GM21576 (cell line): ENCODE results near the gene GRIK4.
"Not testable (repeated sequence)": the region's sequence is repeated elsewhere in the genome, so short reads cannot be mapped to it uniquely, and the experiment has no call there.

ENCODE experiments used
- ATAC-seq: cut with Tn5 transposase; IDR thresholded peaks from one replicate; pipeline ENCODE4 v1.9.1; 2021; ENCODE audit warnings: mild to moderate bottlenecking, moderate library complexity; ENCODE audit not compliant: unreplicated experiment

Gene GRIK4

DNA sequence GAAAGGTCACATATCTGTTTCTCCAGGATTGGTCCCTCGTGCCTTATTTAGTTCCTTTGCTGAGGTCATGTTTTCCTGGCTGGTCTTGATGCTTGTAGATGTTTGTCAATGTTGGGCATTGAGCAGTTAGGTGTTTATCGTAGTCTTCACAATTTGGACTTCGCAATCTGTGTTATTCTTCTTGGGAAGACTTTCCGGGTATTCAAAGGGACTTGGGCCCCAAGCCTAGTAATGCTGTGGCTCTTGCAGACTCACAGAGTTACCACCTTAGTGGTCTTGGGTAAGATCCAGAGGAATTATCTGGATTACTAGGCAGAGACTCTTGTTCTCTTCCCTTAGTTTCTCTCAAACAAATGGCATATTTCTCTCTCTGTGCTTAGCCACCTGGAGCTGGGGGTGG is 223.5 kb downstream of the GRIK4 start:
- no peak for ATAC-seq

DNA sequence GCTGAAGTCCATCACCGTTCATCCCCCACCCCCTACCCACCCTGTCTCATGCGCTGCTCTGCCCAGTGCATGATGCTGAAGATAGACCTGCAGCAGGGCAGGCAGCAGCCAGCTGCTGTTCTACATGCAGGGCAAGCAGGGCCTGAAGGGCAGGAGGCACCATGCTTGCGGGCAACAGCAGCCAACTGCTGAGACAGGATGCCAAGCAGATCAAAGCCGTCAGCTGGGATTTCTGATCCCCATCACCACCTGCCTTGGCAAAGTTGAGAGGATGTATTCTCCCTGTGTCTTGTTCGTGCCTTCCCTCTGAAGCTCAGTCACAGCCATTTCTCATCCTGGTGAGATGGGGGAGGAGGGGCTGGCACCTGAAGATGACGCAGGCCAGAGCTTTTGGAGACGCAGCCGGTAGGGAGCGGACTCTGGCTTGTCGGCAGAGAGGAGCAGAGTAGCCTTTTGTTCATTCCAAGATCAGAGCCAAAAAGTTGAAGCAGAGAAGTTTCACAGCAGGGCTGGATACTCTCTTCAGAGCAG is 227.0 kb downstream of the GRIK4 start:
- ATAC-seq: no peak

DNA sequence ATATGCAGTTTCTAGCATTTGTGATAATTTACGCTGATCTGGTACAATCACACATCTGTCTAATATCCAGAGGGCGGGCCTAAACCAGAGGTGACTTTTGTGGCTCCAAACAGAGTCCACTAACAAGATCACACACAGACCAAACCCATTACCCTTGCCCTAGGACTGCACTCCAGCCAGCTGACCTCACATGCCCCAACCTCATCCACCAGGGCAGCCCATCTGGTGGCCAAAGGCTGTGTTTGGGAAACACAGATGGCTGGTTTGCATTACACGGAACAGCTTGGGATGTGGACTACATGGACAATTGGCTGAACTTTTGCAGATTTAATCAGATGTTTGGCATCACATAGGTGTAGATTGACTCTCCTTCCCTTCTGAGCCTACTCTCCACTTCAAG is 228.2 kb downstream of the GRIK4 start:
- no peak for ATAC-seq

DNA sequence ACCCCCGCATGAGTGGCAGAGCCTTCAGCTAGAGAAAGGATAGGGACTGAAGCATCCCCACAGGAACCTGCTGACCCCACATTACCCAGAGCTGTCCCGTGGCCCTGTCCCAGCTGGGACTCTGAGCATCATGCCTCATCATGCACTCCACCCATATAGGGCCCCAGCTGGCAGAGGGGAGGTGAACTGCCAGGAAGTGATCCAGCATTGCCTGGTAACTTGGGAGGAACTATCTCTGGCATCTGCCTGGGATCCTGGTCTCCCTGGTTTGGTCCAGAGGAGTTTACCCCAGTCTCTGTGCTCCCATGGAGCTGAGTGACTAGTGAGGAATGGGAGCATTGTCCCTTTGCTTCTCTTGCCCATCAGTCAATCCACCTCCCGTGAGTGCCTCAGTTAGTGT is 228.8 kb downstream of the GRIK4 start:
- ATAC-seq: no peak

DNA sequence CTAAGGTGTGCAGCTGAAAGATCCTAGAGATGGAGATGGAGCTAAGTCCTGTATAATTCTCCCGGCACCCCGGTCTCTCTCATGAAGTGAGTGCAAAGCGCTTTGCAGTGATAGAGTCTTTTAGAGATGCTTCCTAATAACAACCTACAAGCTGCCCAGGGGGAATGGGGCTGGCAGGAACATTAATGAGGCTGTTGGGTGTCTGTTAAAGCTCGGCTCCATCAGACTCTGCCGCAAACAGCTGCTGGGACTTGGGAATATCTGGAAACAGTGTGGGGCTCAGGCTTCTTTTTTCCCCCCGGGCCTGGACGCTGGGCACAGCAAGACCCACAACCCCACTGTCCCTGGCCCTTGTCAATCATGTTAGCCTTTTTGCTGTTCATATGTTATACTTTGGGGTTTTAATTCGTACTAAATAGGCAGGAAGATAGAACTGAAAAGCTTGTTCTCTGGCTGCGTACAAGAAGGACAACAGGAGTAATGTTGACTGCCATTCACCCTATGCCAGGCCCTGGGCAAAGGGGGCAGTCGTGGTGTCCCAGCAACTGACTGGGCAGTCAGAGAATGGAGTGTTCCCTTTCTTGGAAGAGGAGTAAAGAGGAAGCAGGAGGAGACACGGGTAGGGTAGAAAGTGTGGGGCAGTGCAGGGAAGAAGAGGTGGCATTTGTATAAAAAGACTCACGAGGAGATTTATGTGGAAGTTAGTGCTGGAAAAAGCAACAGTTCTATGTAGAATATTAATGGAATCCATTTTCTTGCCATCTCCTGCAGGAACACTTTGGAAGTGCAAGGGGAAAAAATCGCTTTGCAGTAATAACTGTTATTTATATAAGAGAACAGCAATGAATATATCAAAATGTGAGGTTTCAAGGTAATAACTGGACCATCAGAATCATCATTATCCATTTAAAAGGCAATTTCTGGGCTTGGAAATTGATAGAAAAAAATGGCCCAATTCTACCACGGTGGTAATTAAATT is 232.8 kb downstream of the GRIK4 start:
- ATAC-seq: no peak

DNA sequence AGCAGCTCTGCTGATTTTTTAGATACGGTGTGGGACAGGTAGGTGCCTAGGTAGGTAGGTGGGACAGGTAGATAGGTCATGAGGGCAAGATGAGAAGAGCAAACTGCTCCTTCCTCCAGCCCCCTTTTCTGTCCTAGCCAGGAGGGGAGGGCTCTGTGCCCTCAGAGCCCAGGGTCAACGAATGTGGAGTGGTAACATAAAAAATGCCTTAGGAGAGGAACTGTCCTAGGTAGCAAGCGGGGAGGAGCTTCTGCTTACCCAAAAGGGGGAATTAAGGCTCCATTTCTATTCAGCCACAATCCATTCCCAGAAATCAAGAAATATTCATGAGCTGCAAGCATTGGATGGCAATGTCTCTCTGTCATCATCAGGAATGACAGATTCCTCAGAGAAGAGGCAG is 234.8 kb downstream of the GRIK4 start:
- no peak for ATAC-seq

DNA sequence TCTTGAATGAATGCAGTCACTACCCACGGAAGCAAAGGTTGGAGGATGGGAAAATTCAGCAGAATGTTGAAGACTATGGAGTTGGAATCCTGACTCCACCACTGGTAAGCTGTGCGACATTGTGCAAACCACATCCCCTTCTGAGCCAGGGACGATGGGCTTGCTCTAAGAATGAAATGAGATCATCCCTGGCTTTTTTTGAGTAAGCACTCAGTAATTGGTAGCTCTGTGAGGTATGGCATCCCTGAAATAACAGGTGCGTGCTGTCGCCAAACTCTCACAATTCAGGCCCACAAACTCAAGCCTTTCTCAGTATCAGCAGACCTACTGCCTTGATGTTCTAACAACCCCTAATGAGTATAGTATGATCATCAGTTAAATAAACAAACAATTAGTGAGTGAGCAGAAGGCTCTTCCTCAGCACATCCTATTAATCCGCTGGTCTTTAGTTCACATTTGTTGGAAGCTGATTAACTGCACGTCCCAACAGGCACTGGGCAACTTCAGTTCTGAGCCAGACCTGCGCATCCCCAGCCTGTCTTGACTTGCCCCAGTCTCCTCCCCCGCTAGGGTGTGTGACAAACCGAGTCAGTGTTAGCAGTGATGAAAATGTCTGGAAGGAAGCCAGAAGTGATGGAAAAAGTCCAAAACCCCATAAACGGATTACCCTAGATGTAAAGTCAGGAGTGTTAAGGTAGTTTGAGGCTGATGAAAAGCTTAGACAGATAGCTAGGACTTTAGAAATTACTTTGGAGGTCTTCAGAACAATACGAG is 235.5 kb downstream of the GRIK4 start:
- no peak for ATAC-seq

DNA sequence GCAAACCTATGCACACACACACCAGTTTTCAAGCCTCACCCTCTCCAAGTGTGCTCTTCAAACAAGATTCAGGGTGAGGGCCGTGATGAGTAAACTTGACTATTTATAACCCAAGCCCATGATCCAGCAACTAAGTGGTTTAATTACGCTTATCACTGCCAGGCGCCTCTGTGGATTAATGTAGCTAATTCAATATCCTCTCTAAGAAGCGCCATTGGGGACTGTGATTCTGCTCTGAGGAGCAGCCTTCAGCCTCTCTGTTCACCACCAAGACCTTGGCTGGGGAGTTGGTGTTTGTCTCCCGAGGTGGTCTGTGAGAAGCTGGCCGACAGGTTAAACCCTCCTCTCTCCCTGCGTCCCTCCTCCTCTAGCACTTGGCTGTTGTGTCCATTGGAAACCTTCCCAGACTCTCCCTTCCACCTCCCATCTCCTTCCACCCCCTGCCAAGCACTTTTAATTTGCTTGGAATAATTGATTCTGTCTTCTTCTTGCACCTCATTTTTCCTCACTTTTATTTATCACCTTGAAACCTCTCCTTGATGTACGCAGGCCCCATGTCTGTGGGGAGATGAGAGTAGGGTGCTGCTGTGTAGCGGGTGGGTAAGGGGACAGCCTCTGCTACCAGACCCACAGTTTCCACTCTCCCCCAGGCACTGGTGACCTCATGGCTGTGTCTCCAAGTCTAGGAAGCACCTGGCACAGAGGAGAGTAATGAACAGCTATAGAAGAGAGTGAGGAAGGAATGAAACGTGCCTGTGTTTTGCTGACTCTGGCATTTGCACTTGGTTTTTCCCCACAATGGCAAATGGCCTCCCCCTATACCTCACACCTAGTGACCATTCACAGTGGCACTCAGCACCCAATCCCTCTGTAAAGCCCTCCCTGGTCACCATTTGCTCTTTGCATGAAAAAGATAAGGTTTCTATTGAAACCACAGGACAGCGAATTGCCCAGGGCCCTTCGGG is 236.6 kb downstream of the GRIK4 start:
- ATAC-seq: no peak

DNA sequence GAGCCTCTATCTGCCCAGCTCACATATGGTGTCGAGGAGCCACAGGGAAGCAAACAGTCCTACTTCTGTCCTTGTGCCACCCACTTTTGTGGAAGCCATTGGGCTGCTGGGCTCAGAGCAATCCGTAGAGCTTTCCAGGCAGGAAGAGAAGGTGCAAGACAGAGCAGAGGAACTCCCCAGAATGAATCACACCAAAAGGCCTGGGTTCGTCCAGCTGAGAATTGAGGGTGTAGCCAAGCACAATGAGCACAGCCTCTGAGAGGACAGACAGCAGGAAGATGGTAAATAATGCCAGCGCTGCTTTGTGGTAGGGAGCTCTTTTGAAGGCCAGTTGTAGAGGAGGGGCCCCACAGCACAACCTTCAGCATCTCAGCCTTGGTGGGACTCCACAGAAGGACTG is 237.8 kb downstream of the GRIK4 start:
- no peak for ATAC-seq

DNA sequence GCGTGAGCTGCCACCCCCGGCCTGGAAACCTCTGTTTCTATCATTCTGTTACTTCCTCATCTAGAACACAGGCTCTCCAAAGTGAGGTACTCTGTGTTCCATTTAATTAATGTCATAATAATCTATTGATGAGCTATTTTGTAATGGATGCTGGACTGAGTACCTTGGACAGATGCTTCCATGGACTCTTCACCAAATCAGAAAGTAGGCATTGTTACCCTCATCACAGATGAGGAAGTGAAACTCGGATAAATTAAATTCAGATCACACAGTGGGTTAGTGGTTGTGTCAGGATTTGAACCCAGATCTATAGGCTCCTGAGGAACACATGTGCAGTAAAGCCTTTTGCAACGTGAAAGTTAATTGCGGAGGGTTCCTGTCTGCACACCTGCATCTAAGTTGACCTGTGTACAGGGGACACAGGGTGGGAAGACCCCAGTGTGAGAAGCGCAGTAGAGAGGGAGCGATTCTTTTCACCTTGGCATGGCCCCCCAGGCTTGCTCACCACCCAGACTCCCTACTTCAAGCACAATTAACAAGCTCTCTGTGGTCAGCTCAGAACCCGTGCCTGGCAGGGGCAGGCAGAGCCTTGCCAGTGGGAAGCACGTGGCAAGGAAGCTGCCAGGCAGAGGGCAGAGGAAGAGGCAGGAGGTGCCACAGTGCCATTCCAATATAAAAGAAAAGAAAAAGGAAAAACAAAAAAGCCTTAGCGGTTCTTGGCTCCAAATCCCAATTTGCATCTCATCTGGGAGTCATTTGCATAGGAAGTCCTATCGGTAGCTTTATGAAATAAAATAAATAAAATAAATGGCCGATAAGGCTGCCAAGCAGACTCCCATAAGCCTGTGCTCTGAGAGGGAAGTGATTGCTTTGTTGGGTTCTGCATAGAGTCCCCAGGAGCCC is 239.3 kb downstream of the GRIK4 start:
- no peak for ATAC-seq

DNA sequence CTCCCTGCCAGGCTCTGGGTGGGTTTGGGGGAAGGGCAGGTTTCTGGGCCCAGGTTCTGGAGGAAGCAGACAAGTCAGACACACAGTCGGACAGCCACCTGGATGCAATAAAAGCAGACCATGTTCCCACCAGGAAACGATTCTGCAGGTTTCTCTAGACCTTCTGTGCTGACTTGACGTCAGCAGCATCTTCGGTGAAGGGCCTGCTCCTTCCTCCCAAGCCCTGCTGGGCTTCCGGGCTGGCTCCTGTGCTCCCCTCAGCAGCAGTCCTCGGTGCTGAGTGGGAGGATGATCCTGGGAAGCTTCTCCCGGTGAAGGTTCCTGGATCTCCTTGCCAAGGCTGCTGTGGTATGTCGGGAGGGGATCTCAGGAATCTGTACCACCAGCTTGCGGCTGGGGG is 240.0 kb downstream of the GRIK4 start:
- no peak for ATAC-seq

DNA sequence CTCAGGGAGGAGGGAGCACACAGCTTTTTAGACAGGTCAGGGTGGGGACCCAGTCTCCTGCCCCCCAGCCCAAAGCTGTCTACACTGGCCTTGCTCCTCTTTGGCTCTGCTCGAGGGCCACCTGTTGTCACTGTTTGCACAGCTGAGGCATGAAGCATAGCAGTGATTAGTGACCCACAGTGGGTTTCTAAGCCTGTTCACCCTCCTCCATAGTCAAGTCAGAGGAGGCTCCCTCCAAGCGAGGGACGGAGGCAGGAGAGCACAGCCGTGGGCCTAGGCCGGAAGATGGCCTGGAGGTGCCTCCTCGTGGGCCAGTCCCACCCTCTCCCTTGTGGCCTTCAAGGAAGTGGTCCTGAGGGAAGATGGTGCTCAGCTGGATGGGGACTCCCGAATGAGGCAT is 241.1 kb downstream of the GRIK4 start:
- no peak for ATAC-seq

DNA sequence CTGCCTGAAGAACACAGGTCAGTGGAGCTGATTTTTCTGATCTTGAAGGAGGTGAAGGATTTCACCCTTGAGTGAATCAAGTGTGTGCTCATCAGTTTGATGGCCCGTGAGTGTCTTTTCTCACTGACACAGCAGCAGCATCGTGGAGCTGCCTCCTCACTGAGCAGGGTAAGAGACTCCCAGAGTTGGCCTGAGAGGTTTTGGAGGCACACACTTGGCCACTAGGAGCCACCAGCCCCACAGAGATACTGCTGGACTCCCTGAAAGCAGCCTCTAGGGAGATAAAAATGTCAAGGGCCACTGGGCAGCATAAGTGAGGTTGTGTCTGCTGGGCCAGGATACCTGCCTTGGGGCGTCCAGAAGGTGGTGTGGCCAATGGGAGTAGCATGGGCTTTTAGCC is 245.4 kb downstream of the GRIK4 start:
- ATAC-seq: no peak

DNA sequence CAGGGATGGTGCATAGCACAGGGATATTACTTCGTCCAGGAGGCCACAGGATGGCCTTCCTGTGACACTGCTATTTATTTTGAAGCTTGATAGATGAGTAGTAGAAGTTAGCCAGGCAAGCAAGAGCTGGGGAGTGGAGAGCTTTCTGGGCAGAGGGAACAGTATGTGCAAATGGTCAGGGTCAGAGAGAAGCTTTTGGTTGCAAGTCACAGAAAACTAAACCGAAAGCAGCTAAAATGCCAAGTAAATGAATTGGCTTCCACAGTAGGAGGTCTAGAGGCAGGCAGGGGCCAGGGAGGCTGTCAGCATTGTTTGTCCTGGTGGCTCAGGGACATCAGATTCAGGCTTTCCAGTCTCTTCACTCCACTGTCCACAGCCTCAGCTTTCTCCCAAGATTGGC is 247.5 kb downstream of the GRIK4 start:
- no peak for ATAC-seq

DNA sequence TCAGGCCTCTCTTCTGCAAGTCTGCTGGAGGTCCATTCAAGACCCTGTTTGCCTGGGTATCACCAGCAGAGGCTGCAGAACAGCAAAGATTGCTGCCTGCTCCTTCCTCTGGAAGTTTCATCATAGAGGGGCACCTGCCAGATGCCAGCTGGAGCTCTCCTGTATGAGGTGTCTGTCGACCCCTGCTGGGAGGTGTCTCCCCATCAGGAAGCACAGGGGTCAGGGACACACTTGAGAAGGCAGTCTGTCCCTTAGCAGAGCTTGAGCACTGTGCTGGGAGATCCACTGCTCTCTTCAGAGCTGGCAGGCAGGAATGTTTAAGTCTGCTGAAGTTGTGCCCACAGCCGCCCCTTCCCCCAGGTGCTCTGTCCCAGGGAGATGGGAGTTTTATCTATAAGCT is 254.2 kb downstream of the GRIK4 start:
- not testable (repeated sequence) for ATAC-seq

DNA sequence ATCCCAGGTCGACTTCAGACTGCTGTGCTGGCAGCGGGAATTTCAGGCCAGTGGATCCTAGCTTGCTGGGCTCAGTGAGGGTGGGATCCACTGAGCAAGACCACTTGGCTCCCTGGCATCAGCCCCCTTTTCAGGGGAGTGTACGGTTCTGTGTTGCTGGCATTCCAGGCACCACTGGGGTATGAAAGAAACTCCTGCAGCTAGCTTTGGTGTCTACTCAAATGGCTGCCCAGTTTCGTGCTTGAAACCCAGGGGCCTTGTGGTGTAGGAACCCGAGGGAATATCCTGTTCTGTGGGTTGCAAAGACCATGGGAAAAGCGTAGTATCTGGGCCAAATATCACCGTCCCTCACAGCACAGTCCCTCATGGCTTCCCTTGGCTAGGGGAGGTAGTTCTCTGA is 254.8 kb downstream of the GRIK4 start:
- ATAC-seq: no peak

DNA sequence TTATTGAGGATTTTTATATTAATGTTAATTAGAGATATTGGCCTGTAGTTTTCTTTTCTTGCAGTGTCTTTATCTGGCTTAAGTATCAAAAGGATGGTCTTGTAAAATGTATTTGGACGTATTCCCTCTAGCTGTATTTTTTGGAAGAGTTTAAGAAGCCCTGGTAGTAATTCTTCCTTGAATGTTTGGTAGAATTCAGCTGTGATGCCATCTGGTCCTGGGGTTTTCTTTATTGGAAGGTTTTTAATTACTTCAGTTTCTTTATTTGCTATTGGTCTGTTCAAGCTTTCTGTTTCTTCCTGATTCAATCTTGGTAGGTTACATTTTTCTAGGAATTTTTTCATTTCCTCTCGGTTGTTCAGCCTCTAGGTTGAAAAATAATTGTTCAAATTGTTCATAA is 257.4 kb downstream of the GRIK4 start:
- no peak for ATAC-seq

DNA sequence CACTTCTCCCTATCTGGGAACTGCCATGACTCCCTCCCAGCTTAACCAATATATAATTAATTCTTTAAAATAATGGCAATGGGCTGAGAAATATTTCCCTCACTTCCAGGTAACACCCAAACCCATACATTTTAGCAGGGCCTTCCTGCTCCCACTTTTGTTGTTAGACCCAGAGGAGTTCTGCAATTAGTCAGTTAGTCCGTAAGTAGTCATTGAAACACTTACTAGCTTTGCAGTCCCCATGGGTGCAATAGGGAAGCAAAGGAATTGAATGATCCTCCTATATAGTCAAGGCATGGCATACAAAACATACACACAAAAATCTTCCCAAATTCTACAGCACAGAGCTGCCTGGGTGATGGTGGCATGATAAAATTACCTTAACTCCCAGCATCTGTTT is 258.4 kb downstream of the GRIK4 start:
- ATAC-seq: no peak

DNA sequence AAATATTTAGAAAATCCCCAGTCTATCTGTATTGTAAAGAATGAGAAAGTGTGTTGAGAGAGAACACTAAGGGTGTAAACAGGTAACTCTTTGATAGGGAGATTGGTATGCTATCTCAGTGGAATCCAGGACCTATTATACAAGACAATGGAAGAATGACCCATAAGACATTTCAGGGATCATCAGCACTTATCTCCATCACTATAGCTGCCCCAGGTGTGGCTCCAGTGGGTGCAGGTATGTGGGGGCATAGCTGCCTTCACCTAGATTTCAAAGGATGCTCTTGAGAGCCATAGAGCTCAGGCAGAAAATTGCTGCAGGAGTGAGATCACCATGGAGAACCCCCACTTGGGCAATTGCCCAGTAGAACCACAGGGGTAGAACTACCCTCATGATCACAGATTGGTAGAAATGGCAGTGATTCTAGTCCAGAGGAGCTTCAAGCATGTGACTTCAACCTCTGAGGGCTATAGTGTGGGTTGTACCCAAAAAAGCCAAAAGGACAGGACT is 260.1 kb downstream of the GRIK4 start:
- ATAC-seq: no peak
